Inflammatory macrophage (primary cell): Measurements from ENCODE around the gene ARAP1.

ENCODE experiments used
- DNase-seq, 2 donors: peaks; one replicate each; pipeline ENCODE4 v3.0.0-alpha.2; 2020 to 2022

Gene ARAP1

GRCh38 chr11:72741849-72742512 is 10.2 kb downstream of the ARAP1 start:
- peak in 1 of 2 donors; percentile 40 for DNase-seq

GRCh38 chr11:72741429-72741833 is 10.8 kb downstream of the ARAP1 start:
- DNase-seq: peak; percentile 82 to 90

- no peak for DNase-seq
Observed at GRCh38 chr11:72740562-72741428, 11.4 kb downstream of the ARAP1 start.

- DNase-seq: no peak
Observed at GRCh38 chr11:72740060-72740424, 12.2 kb downstream of the ARAP1 start.

- DNase-seq: peak; percentile 54 to 86
Observed at GRCh38 chr11:72739240-72740059, 12.8 kb downstream of the ARAP1 start.

- DNase-seq: peak; percentile 87 to 93
Observed at GRCh38 chr11:72738199-72739141, 13.7 kb downstream of the ARAP1 start.

- peak in 1 of 2 donors; percentile 51 for DNase-seq
Observed at GRCh38 chr11:72737336-72737735, 14.9 kb downstream of the ARAP1 start.

- DNase-seq: peak; percentile 95 to 98
Observed at GRCh38 chr11:72736452-72737069, 15.6 kb downstream of the ARAP1 start.

GRCh38 chr11:72735495-72736027 is 16.6 kb downstream of the ARAP1 start:
- DNase-seq: peak in 1 of 2 donors; percentile 53

GRCh38 chr11:72732329-72732728 is 19.9 kb downstream of the ARAP1 start:
- no peak for DNase-seq

GRCh38 chr11:72730737-72731136 is 21.5 kb downstream of the ARAP1 start:
- DNase-seq: peak in 1 of 2 donors; percentile 39

- DNase-seq: no peak
Observed at GRCh38 chr11:72730243-72730642, 22.0 kb downstream of the ARAP1 start.

GRCh38 chr11:72727521-72727920 is 24.7 kb downstream of the ARAP1 start:
- peak; percentile 53 to 75 for DNase-seq

- DNase-seq: no peak
Observed at GRCh38 chr11:72726266-72727220, 25.7 kb downstream of the ARAP1 start.

- no peak for DNase-seq
Observed at GRCh38 chr11:72725724-72726028, 26.5 kb downstream of the ARAP1 start.

GRCh38 chr11:72724851-72725723 is 27.1 kb downstream of the ARAP1 start:
- peak; percentile 70 to 77 for DNase-seq

- peak; percentile 76 to 94 for DNase-seq
Observed at GRCh38 chr11:72724021-72724551, 28.1 kb downstream of the ARAP1 start.

GRCh38 chr11:72723508-72723907 is 28.7 kb downstream of the ARAP1 start:
- DNase-seq: peak; percentile 49 to 71
